Liver (tissue), 3 donors: ENCODE data around the gene TMEM164.

ENCODE experiments used
- EGR1 ChIP-seq, 2 donors: IDR thresholded peaks; 2 replicates each; pipeline ENCODE4 v1.6.1; 2016 to 2018; ENCODE audit warnings: antibody characterized with exemption in 2 of 2, low read depth in 2 of 2
- RAD21 ChIP-seq, 2 donors: IDR thresholded peaks; 2 replicates each; pipeline ENCODE4 v1.6.1; 2016; ENCODE audit warnings: antibody characterized with exemption in 2 of 2, mild to moderate bottlenecking in 2 of 2
- TF ChIP-seq, protein P1 (sequence below): fragments of 150-350 bp; IDR thresholded peaks from 2 replicates; pipeline ENCODE4 v1.5.1; 2017; ENCODE audit warnings: improper control_type of control experiment, low read depth, low read length; ENCODE audit not compliant: missing input control
- TF ChIP-seq, protein P2 (sequence below): IDR thresholded peaks from 2 replicates; pipeline ENCODE4 v1.6.1; 2016; ENCODE audit warnings: antibody characterized with exemption
- donor health status: healthy.
- donor health status: healthy.

DNA sequence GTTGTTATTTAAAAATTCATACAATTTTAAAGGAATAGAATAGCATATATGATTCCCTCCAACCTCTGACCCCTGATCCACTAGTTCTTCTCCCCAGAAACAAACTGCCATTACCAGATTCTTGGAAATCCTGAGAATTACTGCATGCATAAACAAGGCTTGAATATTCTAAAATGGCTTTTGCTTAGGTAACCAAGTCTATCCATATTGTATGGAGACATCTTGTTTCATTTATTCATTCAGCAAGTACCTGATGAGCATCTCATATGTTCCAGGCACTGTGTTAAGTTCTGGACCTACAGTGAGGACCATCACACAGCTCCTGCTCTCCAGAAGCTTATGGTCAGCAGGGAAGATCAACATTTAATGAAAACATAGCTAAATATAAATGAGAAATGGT is 49.4 kb downstream of the TMEM164 start:
- TF ChIP-seq, protein P1, sequence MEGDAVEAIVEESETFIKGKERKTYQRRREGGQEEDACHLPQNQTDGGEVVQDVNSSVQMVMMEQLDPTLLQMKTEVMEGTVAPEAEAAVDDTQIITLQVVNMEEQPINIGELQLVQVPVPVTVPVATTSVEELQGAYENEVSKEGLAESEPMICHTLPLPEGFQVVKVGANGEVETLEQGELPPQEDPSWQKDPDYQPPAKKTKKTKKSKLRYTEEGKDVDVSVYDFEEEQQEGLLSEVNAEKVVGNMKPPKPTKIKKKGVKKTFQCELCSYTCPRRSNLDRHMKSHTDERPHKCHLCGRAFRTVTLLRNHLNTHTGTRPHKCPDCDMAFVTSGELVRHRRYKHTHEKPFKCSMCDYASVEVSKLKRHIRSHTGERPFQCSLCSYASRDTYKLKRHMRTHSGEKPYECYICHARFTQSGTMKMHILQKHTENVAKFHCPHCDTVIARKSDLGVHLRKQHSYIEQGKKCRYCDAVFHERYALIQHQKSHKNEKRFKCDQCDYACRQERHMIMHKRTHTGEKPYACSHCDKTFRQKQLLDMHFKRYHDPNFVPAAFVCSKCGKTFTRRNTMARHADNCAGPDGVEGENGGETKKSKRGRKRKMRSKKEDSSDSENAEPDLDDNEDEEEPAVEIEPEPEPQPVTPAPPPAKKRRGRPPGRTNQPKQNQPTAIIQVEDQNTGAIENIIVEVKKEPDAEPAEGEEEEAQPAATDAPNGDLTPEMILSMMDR: no peak
- TF ChIP-seq, protein P2, sequence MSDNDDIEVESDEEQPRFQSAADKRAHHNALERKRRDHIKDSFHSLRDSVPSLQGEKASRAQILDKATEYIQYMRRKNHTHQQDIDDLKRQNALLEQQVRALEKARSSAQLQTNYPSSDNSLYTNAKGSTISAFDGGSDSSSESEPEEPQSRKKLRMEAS: no peak
- TF ChIP-seq EGR1 (IDR thresholded peaks at IDR 0.05; ENCODE audit: low read depth in 2 of 2) (no peak), RAD21 (IDR thresholded peaks at IDR 0.05) (no peak)
